SK-N-SH (cell line): ENCODE data around the gene TTC7B. TPM values are rescaled to one million over a fixed set of nuclear protein-coding genes. Genes with fewer than 3 reads are reported as not detected.
A peak's percentile ranks its signal among the peaks of the same experiment; 100 is the strongest.

Experiments
- CTCF ChIA-PET: fragments of 300-600, 350-600 bp; formaldehyde crosslinking; extraction: SDS; loops from one replicate; lab custom pipeline; 2021; lab: Yijun Ruan, JAX
- POLR2A ChIA-PET: fragments of 350-600 bp; sonication (Branson Sonifier 250); formaldehyde crosslinking; extraction: SDS; loops from one replicate; lab custom pipeline; 2020; ENCODE audit warnings: antibody characterized with exemption, inconsistent platforms; lab: Yijun Ruan, JAX
- DNase-seq: peaks from one replicate; pipeline ENCODE4 v3.0.0; 2012
- H2AFZ ChIP-seq: fragments of 200-600 bp; sonication (generic); 2 replicates; pipeline ENCODE4 v1.8.1; 2016; ENCODE audit warnings: antibody characterized with exemption, mild to moderate bottlenecking, low read depth
- H3F3A ChIP-seq: fragments of 200-600 bp; sonication (generic); replicated peaks from 2 replicates; pipeline ENCODE3; 2016; ENCODE audit warnings: antibody characterized with exemption, mild to moderate bottlenecking; ENCODE audit not compliant: insufficient read depth
- H3K27ac ChIP-seq, 2 experiments: fragments of 200-500 bp in 1 of 2; fragments of 200-600 bp in 1 of 2; sonication (Bioruptor generic) in 1 of 2; sonication (generic), shearing (Covaris generic) in 1 of 2; 2 replicates each; pipeline versions ENCODE4 v1.5.1 to v1.6.1; 2014 to 2016; ENCODE audit warnings: low read depth in 2 of 2, inconsistent platforms in 1 of 2, low read length in 1 of 2, mild to moderate bottlenecking in 1 of 2, mixed read lengths in 1 of 2
- H3K27me3 ChIP-seq: fragments of 200-600 bp; sonication (generic), shearing (Covaris generic); 2 replicates; pipeline ENCODE4 v1.6.1; 2016; ENCODE audit warnings: mixed run types; ENCODE audit not compliant: insufficient read depth
- H3K36me3 ChIP-seq, 2 experiments: fragments of 200-500 bp in 1 of 2; fragments of 200-600 bp in 1 of 2; sonication (Bioruptor generic) in 1 of 2; sonication (generic) in 1 of 2; replicated peaks in 1 of 2; 2 replicates each; pipeline versions ENCODE3 to v1.5.1; 2014 to 2016; ENCODE audit warnings: low read length in 1 of 2, mild to moderate bottlenecking in 1 of 2; ENCODE audit not compliant: insufficient read depth in 2 of 2, control insufficient read depth in 1 of 2
- H3K4me1 ChIP-seq, 2 experiments: fragments of 200-500 bp in 1 of 2; fragments of 200-600 bp in 1 of 2; sonication (Bioruptor generic) in 1 of 2; sonication (generic), shearing (Covaris generic) in 1 of 2; 2 replicates each; pipeline versions ENCODE4 v1.5.1 to v1.6.1; 2014 to 2016; ENCODE audit warnings: low read depth in 1 of 2, low read length in 1 of 2, mixed run types in 1 of 2; ENCODE audit not compliant: insufficient read depth in 2 of 2, control insufficient read depth in 1 of 2
- H3K4me2 ChIP-seq: fragments of 200-600 bp; sonication (generic), shearing (Covaris generic); 2 replicates; pipeline ENCODE4 v1.6.1; 2017; ENCODE audit warnings: mixed run types
- H3K4me3 ChIP-seq, 2 experiments: fragments of 200-500 bp in 1 of 2; fragments of 200-600 bp in 1 of 2; sonication (Bioruptor generic) in 1 of 2; sonication (generic), shearing (Covaris generic) in 1 of 2; 2 replicates each; pipeline versions ENCODE4 v1.5.1 to v1.8.1; 2014 to 2016; ENCODE audit warnings: low read depth in 2 of 2, inconsistent platforms in 1 of 2, low read length in 1 of 2, mild to moderate bottlenecking in 1 of 2, mixed read lengths in 1 of 2, moderate library complexity in 1 of 2
- H3K79me2 ChIP-seq: fragments of 200-600 bp; sonication (generic); 2 replicates; pipeline ENCODE4 v1.8.1; 2017; ENCODE audit warnings: mild to moderate bottlenecking; ENCODE audit not compliant: insufficient read depth
- H3K9ac ChIP-seq: fragments of 200-600 bp; sonication (generic); 2 replicates; pipeline ENCODE4 v1.6.1; 2017; ENCODE audit warnings: mixed run types
- H3K9me2 ChIP-seq: fragments of 200-600 bp; sonication (generic); 2 replicates; pipeline ENCODE4 v1.6.1; 2017; ENCODE audit warnings: mixed run types
- H3K9me3 ChIP-seq: fragments of 200-600 bp; sonication (generic); 2 replicates; pipeline ENCODE4 v1.6.1; 2017; ENCODE audit warnings: mixed run types, mild to moderate bottlenecking, moderate library complexity
- H4K20me1 ChIP-seq: fragments of 200-600 bp; sonication (generic); 2 replicates; pipeline ENCODE4 v1.6.1; 2017; ENCODE audit warnings: mild to moderate bottlenecking, mixed run types; ENCODE audit not compliant: insufficient read depth
- EP300 ChIP-seq, 2 experiments: IDR thresholded peaks; 2 replicates each; pipeline versions ENCODE4 v1.4.0 to v1.6.1; 2012; ENCODE audit warnings: borderline replicate concordance in 1 of 2, low read depth in 1 of 2, low read length in 1 of 2
- GABPA ChIP-seq: IDR thresholded peaks from 2 replicates; pipeline ENCODE4 v1.4.0; 2012; ENCODE audit warnings: low read depth, mild to moderate bottlenecking
- GATA2 ChIP-seq: sonication (generic); formaldehyde crosslinking; IDR thresholded peaks from 2 replicates; pipeline ENCODE4 v1.5.0; 2020; ENCODE audit warnings: mild to moderate bottlenecking, missing genetic modification reagents
- MAX ChIP-seq: IDR thresholded peaks from 2 replicates; pipeline ENCODE4 v1.4.0; 2012; ENCODE audit warnings: low read depth
- MXI1 ChIP-seq: IDR thresholded peaks from 2 replicates; pipeline ENCODE4 v1.6.1; 2012; ENCODE audit warnings: mild to moderate bottlenecking, low read depth, low read length, improper control_type of control experiment
- NFIC ChIP-seq: IDR thresholded peaks from 2 replicates; pipeline ENCODE4 v1.4.0; 2012; ENCODE audit warnings: borderline replicate concordance
- NRF1 ChIP-seq: IDR thresholded peaks from 2 replicates; pipeline ENCODE4 v1.6.1; 2012; ENCODE audit warnings: low read depth, mild to moderate bottlenecking, low read length
- RCOR1 ChIP-seq: fragments of 150-350 bp; IDR thresholded peaks from 2 replicates; pipeline ENCODE4 v1.6.1; 2017; ENCODE audit warnings: antibody characterized with exemption, low read length
- SMC3 ChIP-seq: IDR thresholded peaks from 2 replicates; pipeline ENCODE4 v1.6.1; 2012; ENCODE audit warnings: low read depth, low read length, improper control_type of control experiment
- USF2 ChIP-seq: fragments of 150-350 bp; IDR thresholded peaks from 2 replicates; pipeline ENCODE4 v1.6.1; 2017; ENCODE audit warnings: antibody characterized with exemption, low read length, low read depth, borderline replicate concordance
- YY1 ChIP-seq: IDR thresholded peaks from 2 replicates; pipeline ENCODE4 v1.4.0; 2012; ENCODE audit warnings: low read depth, mild to moderate bottlenecking
- WGBS: methylation state at CpG from one replicate; pipeline ENCODE4 v1.1.6; 2017; ENCODE audit warnings: low lambda C conversion rate; 5-methylcytosine and 5-hydroxymethylcytosine counted together
- polyA plus RNA-seq, 3 experiments: library from polyadenylated mRNA; depleted of rRNA; stranded (reverse); fragments of >200 nt; gene quantifications; 2 replicates each; pipeline ENCODE4 v1.2.3, GENCODE V29; 2012

The TTC7B gene
- polyA plus RNA-seq, 1 of the 3 experiments (the other 2 are of a cell fraction), result 43.1 TPM

GRCh38 chr14:90553921-90554336 lies 262.3 kb downstream of the TTC7B start:
- H2AFZ ChIP-seq, result no peak overlapping the region
- 79% methylated on average over 3 of the region's 9 CpGs for WGBS
- H3K4me2 ChIP-seq, result no peak overlapping the region
- H3K27me3 ChIP-seq, result no peaks in the 10 kb centered on the region
- TF ChIP-seq EP300 (IDR thresholded peaks at IDR 0.05; ENCODE audit: borderline replicate concordance in 1 of 2, low read depth in 1 of 2, low read length in 1 of 2), result peak in 1 of 2 experiments; percentile 35; a peak in 1 of 4 replicates
- TF ChIP-seq GATA2 (CRISPR knock-in tag), result no peak
- H3K9me3 ChIP-seq, result no peaks in the 10 kb centered on the region
- no peak overlapping the region for H3K27ac ChIP-seq
- no peak overlapping the region for H3K4me3 ChIP-seq
- H3K4me1 ChIP-seq, result peaks cover 12 to 68% of the 10 kb centered on the region in 2 experiments; a peak in 3 of 4 replicates
- H3K79me2 ChIP-seq, result no peaks in the 10 kb centered on the region
- H3K9ac ChIP-seq, result no peak overlapping the region
- H3K36me3 ChIP-seq, result no peaks in the 10 kb centered on the region
- ChIA-PET POLR2A (no interaction called here), CTCF (interaction anchor here (0.8 kb wide), 1 partner anchor 143 kb away, joined by 3 read pairs; no protein-coding TSS in a partner anchor)
- no peak for DNase-seq
- H3F3A ChIP-seq, result peaks cover 8% of the 10 kb centered on the region
- H3K9me2 ChIP-seq, result no peaks in the 10 kb centered on the region
- no peaks in the 10 kb centered on the region for H4K20me1 ChIP-seq

GRCh38 chr14:90553298-90553920 lies 262.8 kb downstream of the TTC7B start:
- H4K20me1 ChIP-seq, result no peaks in the 10 kb centered on the region
- WGBS, result 92% methylated on average over 12 of the region's 14 CpGs
- peaks cover 8% of the 10 kb centered on the region for H3F3A ChIP-seq
- no peaks in the 10 kb centered on the region for H3K9me2 ChIP-seq
- no peaks in the 10 kb centered on the region for H3K9me3 ChIP-seq
- no peak for DNase-seq
- no peak overlapping the region for H2AFZ ChIP-seq
- no peak overlapping the region for H3K4me2 ChIP-seq
- POLR2A ChIA-PET, result no interaction called here
- H3K27ac ChIP-seq, result no peak overlapping the region
- no peaks in the 10 kb centered on the region for H3K27me3 ChIP-seq
- CTCF ChIA-PET, result interaction anchor here (0.8 kb wide), 1 partner anchor 143 kb away, joined by 3 read pairs; no protein-coding TSS in a partner anchor
- no peak for TF ChIP-seq GABPA
- no peak for TF ChIP-seq MXI1
- no peak for TF ChIP-seq EP300 (IDR thresholded peaks at IDR 0.05; ENCODE audit: borderline replicate concordance in 1 of 2, low read depth in 1 of 2, low read length in 1 of 2)
- no peak for TF ChIP-seq YY1
- no peak for TF ChIP-seq SMC3
- no peak for TF ChIP-seq NFIC
- no peak for TF ChIP-seq RCOR1
- TF ChIP-seq USF2, result no peak
- no peak for TF ChIP-seq NRF1
- TF ChIP-seq MAX, result no peak
- TF ChIP-seq, all 33 proteins: peak for 0
- no peaks in the 10 kb centered on the region for H3K36me3 ChIP-seq
- no peaks in the 10 kb centered on the region for H3K79me2 ChIP-seq
- no peak overlapping the region for H3K4me3 ChIP-seq
- no peak overlapping the region for H3K9ac ChIP-seq
- H3K4me1 ChIP-seq, result peaks cover 12 to 71% of the 10 kb centered on the region in 2 experiments; a peak in 3 of 4 replicates
